ENCODE measurements around the gene OLIG3.

The OLIG3 gene

GRCh38 chr6:137492289-137493217 lies 1.6 kb downstream of the OLIG3 start:
- no peak for DNase-seq (ENCODE audit: low read depth in 1 of 2, low spot score in 1 of 2)
- H3K4me3 ChIP-seq (replicated peaks; ENCODE audit: insufficient read depth, low read length) = no peak overlapping the region
- H3K27me3 ChIP-seq (ENCODE audit: insufficient read depth, poor library complexity, severe bottlenecking) = peaks cover 98% of the 10 kb centered on the region
- TF ChIP-seq CTCF (IDR thresholded peaks at IDR 0.05; ENCODE audit: insufficient read depth, low read length) (no peak), GABPA (IDR thresholded peaks at IDR 0.05; ENCODE audit: low read depth) (no peak), POLR2AphosphoS5 (IDR thresholded peaks at IDR 0.05; ENCODE audit: low read depth) (no peak), SPI1 (IDR thresholded peaks at IDR 0.05; ENCODE audit: borderline replicate concordance, low read depth) (no peak), REST (IDR thresholded peaks at IDR 0.05; ENCODE audit: insufficient replicate concordance, low read depth) (no peak)
- H3K27ac ChIP-seq (replicated peaks) = no peak overlapping the region

GRCh38 chr6:137491478-137491877 lies 2.7 kb downstream of the OLIG3 start:
- no peak for TF ChIP-seq CTCF (IDR thresholded peaks at IDR 0.05; ENCODE audit: insufficient read depth, low read length)
- TF ChIP-seq GABPA (IDR thresholded peaks at IDR 0.05; ENCODE audit: low read depth) = no peak
- no peak for TF ChIP-seq REST (IDR thresholded peaks at IDR 0.05; ENCODE audit: insufficient replicate concordance, low read depth)
- no peak for TF ChIP-seq SPI1 (IDR thresholded peaks at IDR 0.05; ENCODE audit: borderline replicate concordance, low read depth)
- TF ChIP-seq POLR2AphosphoS5 (IDR thresholded peaks at IDR 0.05; ENCODE audit: low read depth) = no peak
- no peak for DNase-seq (ENCODE audit: low read depth in 1 of 2, low spot score in 1 of 2)
- H3K4me3 ChIP-seq (replicated peaks; ENCODE audit: insufficient read depth, low read length) = no peak overlapping the region
- H3K27me3 ChIP-seq (ENCODE audit: insufficient read depth, poor library complexity, severe bottlenecking) = peaks cover 98% of the 10 kb centered on the region
- no peak overlapping the region for H3K27ac ChIP-seq (replicated peaks)

GRCh38 chr6:137490961-137491360 lies 3.2 kb downstream of the OLIG3 start:
- no peak overlapping the region for H3K4me3 ChIP-seq (replicated peaks; ENCODE audit: insufficient read depth, low read length)
- no peak for TF ChIP-seq POLR2AphosphoS5 (IDR thresholded peaks at IDR 0.05; ENCODE audit: low read depth)
- no peak for TF ChIP-seq CTCF (IDR thresholded peaks at IDR 0.05; ENCODE audit: insufficient read depth, low read length)
- TF ChIP-seq GABPA (IDR thresholded peaks at IDR 0.05; ENCODE audit: low read depth) = no peak
- TF ChIP-seq SPI1 (IDR thresholded peaks at IDR 0.05; ENCODE audit: borderline replicate concordance, low read depth) = no peak
- TF ChIP-seq REST (IDR thresholded peaks at IDR 0.05; ENCODE audit: insufficient replicate concordance, low read depth) = no peak
- no peak for DNase-seq (ENCODE audit: low read depth in 1 of 2, low spot score in 1 of 2)
- H3K27me3 ChIP-seq (ENCODE audit: insufficient read depth, poor library complexity, severe bottlenecking) = peaks cover 98% of the 10 kb centered on the region
- H3K27ac ChIP-seq (replicated peaks) = no peak overlapping the region
